ENCODE results near the gene GSTO1.
A peak's percentile ranks its signal among the peaks of the same experiment; 100 is the strongest.

The GSTO1 gene

GRCh38 chr10:104267721-104268404, 13.2 kb downstream of the GSTO1 start (continued):
- TF ChIP-seq PATZ1 (CRISPR knock-in tag; IDR thresholded peaks at IDR 0.05; ENCODE audit: borderline replicate concordance) (no peak), CSRNP3 (CRISPR knock-in tag; IDR thresholded peaks at IDR 0.05) (no peak), ZNF565 (CRISPR knock-in tag; conservative IDR thresholded peaks at IDR 0.05; ENCODE audit: low read depth) (no peak), GLIS3 (CRISPR knock-in tag; IDR thresholded peaks at IDR 0.05) (no peak), ZNF70 (CRISPR knock-in tag; IDR thresholded peaks at IDR 0.05) (no peak), ZNF8 (CRISPR knock-in tag; IDR thresholded peaks at IDR 0.05) (no peak)

- ATAC-seq: no peak; the same call in 2 of the 3 replicates
- TF ChIP-seq ISL1 (CRISPR knock-in tag; IDR thresholded peaks at IDR 0.05) (no peak), CSRNP3 (CRISPR knock-in tag; IDR thresholded peaks at IDR 0.05) (no peak), PATZ1 (CRISPR knock-in tag; IDR thresholded peaks at IDR 0.05; ENCODE audit: borderline replicate concordance) (no peak), CSDC2 (CRISPR knock-in tag; IDR thresholded peaks at IDR 0.05) (no peak), ZNF565 (CRISPR knock-in tag; conservative IDR thresholded peaks at IDR 0.05; ENCODE audit: low read depth) (no peak), SNAI2 (CRISPR knock-in tag; IDR thresholded peaks at IDR 0.05) (no peak), CREB5 (CRISPR knock-in tag; IDR thresholded peaks at IDR 0.05; ENCODE audit: low read depth) (no peak), ZFP30 (CRISPR knock-in tag; IDR thresholded peaks at IDR 0.05) (no peak), ZC3H10 (CRISPR knock-in tag; IDR thresholded peaks at IDR 0.05) (no peak), TOX (CRISPR knock-in tag; IDR thresholded peaks at IDR 0.05; ENCODE audit: borderline replicate concordance) (no peak), ARNTL (CRISPR knock-in tag; IDR thresholded peaks at IDR 0.05; ENCODE audit: borderline replicate concordance, low read depth) (no peak)
Observed at GRCh38 chr10:104268405-104268712, 13.7 kb downstream of the GSTO1 start.

GRCh38 chr10:104268713-104269645, 14.3 kb downstream of the GSTO1 start, which contains the start of gene GSTO2:
Gene GSTO2, plus strand, starts transcription at chr10:104269184. Its CDS starts 5,732 bp downstream, at chr10:104274916.
- peak; percentile 51; the same call in 1 of the 2 replicates for TF ChIP-seq GLIS3 (CRISPR knock-in tag; IDR thresholded peaks at IDR 0.05)
- peak; percentile 36; the same call in 1 of the 2 replicates for TF ChIP-seq CSRNP3 (CRISPR knock-in tag; IDR thresholded peaks at IDR 0.05)
- TF ChIP-seq ZNF70 (CRISPR knock-in tag; IDR thresholded peaks at IDR 0.05): no peak
- TF ChIP-seq RARB (CRISPR knock-in tag; IDR thresholded peaks at IDR 0.05): no peak
- TF ChIP-seq POU6F1 (CRISPR knock-in tag; IDR thresholded peaks at IDR 0.05; ENCODE audit: borderline replicate concordance, low read depth): no peak
- TF ChIP-seq ZNF8 (CRISPR knock-in tag; IDR thresholded peaks at IDR 0.05): no peak
- no peak for TF ChIP-seq PPARA (CRISPR knock-in tag; IDR thresholded peaks at IDR 0.05; ENCODE audit: borderline replicate concordance)
- no peak for TF ChIP-seq TOX (CRISPR knock-in tag; IDR thresholded peaks at IDR 0.05; ENCODE audit: borderline replicate concordance)
- TF ChIP-seq ARNTL (CRISPR knock-in tag; IDR thresholded peaks at IDR 0.05; ENCODE audit: borderline replicate concordance, low read depth): no peak
- TF ChIP-seq ZC3H10 (CRISPR knock-in tag; IDR thresholded peaks at IDR 0.05): no peak

More at GRCh38 chr10:104268713-104269645, 14.3 kb downstream of the GSTO1 start, which contains the start of gene GSTO2:
- peak; percentile 99 for ATAC-seq
